HG03565 (cell line): ENCODE measurements around the gene MYOC.
"Not testable (repeated sequence)": the region's sequence is repeated elsewhere in the genome, so short reads cannot be mapped to it uniquely, and the experiment has no call there.

Source experiments
- ATAC-seq: cut with Tn5 transposase; IDR thresholded peaks from one replicate; pipeline ENCODE4 v1.9.1; 2021; ENCODE audit warnings: mild to moderate bottlenecking, moderate library complexity; ENCODE audit not compliant: unreplicated experiment

The MYOC gene

DNA sequence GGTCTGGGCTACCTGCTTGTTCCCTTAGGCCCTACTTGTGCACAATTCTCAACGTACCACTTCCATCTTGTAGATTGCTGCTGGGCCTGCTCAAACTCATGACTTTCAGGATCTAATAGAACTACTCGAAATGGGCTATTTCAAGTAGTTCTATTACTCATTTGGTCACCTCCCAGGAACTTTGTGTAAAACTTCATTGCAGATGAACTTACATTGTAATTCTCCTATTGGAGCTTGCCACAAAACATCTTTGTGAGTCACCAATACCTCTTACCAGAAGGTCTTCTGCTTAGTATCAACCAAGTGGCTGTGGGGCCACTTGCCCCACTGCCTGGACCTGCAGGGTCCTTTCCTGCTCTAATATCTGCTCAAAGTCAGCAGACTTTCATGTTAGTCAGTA lies 41.2 kb downstream of the MYOC start:
- no peak for ATAC-seq

DNA sequence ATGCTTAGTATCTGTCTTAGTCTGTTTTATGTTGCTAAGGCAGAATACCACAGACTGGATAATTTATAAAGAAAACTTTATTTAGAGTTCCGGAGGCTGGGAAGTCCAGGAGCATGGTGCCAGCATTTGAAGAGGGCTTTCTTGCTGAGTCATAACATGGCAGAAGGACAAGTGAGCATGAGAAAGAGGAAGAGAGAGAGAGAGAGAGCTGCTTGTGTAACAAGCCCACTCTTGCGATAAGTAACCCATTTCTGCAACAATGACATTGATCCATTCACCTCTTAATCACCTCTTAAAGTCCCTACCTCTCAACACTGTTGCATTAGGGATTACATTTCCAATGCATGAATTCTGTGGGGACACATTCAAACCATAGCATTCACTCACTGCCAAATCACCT lies 42.1 kb downstream of the MYOC start:
- peak; percentile 36 for ATAC-seq

DNA sequence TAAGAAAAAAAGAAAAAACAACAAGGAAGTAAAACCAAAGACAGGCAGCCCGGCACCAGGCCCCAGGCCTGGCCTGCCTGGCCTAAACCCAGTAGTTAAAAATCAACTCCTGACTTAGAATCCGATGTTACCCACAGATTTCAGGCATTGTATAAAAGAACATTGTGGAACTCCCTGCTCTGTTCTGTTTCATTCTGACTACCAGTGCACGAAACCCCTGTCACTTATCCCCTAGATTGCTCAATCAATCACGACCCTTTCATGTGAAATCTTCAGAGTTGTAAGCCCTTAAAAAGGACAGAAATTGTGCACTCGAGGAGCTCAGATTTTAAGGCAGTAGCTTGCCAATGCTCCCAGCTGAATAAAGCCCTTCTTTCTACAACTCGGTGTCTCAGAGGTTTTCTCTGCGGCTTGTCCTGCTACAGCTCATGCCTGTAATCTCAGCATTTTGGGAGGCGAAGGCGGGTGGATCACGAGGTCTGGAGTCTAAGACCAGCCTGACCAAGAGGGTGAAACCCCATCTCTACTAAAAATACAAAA lies 46.0 kb downstream of the MYOC start:
- no peak for ATAC-seq

DNA sequence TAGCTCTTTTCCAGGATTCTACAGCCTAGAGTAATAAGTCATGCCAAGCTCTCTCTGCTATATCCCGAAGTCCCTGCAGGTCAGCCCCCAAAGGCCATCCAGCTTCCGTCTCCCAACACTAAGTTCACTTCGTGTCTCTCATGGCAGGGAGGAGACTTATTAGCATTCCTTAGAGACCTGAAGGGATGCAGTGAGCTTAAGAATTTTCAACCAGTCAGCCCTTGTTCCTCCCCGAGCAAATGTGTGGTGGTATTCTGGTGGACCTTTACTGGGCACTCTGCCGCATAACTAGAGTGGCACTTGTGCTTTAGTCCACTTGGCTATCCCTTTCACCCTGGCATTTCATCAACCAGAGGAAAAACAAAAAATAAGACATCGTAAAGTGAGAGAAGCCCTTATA lies 49.4 kb downstream of the MYOC start:
- ATAC-seq = not testable (repeated sequence)

DNA sequence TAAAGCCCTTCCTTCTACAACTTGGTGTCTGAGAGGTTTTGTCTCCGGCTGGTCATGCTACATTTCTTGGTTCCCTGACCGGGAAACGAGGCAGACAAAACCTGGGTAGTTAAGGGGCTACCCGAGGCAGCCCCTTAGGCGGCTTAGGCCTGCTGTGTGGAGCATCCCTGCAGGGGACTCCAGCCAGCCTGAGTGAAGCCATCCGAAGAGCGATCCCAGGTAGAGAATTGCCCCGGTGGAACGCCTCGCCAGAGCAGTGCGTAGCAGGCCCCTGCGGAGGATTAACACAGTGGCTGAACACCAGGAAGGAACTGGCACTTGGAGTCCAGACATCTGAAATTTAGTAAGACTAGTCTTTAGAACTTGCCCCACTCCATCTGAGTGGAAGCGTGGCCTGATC lies 51.6 kb downstream of the MYOC start:
- no peak for ATAC-seq

DNA sequence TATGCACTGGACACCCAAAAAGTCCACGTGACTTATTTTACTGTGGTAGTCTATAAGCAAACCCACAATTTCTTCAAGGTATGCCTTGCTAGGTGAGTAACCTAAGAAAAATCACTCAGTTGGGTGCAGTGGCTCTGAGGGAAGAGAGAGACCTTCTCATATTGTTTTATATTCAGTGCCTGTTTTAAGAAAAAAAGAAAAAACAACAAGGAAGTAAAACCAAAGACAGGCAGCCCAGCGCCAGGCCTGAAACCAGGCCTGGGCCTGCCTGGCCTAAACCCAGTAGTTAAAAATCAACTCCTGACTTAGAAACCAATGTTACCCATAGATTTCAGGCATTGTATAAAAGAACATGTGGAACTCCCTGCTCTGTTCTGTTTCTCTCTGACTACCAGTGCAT lies 52.2 kb downstream of the MYOC start:
- not testable (repeated sequence) for ATAC-seq

DNA sequence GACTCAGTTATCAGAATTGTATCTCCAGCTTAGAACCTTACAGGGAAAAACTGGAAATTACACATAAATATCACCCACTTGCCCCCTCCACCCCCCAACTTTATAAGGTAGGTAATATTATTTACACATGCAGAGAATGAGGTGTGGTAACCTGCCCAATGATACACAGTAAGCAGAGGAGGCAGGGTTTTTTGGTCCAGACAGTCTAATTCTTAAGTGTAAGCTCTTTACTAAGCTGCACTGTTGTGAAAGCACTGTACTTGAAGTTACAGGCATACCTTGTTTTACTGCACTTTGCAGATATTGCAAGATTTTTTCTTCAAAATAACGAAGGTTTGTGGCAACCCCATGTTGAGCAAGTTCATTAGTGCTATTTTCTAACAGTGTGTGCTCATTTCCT lies 55.3 kb downstream of the MYOC start:
- ATAC-seq = no peak

DNA sequence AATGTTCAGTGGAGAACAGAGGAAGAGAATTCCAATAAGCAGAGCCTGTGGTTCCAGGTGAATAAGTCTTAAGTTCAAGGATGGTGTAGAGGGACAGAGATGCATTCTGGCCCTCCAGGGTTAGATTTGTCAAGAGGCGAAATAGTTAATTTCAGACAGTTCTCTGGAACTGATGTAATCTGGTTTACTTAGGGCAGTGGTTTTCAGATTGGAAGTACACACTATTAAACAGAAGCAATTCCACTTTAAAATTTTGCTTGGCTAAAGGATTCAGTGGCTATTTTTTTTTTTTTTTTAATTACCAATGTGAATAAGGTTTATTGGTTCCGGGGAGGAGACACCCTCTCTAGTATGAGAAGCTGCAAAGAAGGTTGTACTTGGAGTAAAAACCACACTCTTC lies 55.8 kb downstream of the MYOC start:
- ATAC-seq = no peak

DNA sequence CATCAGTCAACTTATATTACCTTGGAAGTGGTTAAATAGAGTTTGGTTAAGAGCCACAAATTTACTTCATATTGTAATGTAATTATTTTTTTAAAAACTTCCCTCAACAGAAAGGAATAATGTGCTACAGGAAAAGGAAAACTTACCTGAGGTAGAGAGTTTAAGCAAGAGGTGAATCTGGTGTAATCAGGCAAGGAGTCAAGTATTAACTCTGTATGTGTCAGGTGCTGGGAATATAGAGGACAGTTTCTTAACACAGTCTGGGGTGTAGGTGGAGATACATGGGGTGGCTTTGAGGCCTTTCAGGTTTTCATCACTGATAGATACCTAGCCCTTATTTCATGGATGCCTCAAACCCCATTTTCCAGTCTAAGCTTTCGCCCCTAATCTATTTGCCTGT lies 56.4 kb downstream of the MYOC start:
- ATAC-seq = no peak

DNA sequence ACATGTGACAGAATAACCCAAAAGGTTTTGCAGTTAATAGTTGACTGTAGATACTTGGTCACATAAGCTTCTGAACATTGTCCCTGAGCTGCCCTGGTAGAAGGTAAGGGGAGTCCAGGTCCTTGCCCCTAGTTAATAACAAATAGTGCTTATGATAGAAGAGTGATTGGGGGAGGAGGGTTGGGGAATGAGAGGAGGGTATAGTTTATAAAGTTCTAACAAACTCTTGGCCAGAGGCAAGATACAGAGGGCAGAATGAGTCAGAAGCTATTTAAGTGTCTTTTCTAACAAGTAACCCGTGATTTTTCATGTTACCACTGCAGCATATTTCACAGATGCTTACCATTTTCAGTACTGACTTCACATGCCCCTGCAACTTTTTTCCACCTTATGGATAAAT lies 57.2 kb downstream of the MYOC start:
- ATAC-seq = no peak

DNA sequence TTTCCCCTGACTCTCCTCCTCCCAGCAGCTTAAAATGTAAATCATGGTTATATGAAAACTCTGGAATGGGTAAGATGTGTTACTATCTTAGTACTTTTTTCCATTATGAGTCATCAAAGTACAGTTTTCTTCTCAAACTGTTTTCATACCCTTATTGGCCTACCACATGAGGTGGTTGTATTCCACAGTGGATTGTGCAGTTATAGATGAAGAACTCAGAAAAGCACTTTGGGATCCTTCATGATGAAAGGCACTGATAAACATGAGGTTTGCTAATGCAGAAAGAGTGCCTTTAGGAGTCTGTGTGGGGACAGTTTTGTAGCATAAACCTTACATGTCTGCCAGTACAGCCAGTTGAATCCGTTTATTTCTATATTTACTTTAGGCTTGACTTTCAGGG lies 62.5 kb downstream of the MYOC start:
- ATAC-seq = no peak

DNA sequence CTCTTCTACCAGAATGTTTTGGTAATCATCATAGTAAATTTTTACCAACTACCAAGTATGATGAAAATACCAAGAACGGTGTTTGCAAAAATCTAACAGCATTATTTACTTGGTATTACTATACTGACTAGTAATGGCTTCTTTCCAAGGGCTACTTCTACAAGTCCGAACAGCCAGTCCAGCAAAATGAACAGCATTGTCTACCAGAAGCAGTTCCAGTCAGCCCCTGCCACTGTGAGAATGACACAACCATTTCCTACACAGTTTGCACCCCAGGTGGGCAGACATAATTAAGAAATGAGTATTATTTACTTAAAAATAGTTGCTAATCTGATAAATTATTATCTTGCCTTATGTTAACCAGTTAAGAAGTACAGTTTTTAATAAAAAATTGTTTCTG lies 64.3 kb downstream of the MYOC start:
- ATAC-seq = no peak

DNA sequence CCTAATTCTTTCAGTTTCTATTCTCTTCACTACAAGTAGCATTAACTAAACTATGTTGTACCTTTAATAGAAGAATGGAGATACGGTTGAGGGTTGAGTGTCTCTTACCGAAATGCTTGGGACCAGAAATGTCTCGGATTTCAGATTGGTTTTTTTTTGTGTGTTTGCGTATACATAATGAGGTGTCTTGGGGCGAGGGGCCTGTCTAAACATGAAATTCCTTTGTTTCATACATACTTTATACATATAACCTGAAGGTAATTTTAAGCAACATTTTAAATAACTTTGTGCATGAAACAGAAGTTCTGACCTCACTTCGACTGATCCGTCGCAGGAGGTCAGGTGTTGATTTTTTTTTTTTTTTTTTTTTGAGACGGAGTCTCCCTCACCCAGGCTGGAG lies 66.8 kb downstream of the MYOC start:
- no peak for ATAC-seq
